Measurements from ENCODE around the gene IL34.

DNA sequence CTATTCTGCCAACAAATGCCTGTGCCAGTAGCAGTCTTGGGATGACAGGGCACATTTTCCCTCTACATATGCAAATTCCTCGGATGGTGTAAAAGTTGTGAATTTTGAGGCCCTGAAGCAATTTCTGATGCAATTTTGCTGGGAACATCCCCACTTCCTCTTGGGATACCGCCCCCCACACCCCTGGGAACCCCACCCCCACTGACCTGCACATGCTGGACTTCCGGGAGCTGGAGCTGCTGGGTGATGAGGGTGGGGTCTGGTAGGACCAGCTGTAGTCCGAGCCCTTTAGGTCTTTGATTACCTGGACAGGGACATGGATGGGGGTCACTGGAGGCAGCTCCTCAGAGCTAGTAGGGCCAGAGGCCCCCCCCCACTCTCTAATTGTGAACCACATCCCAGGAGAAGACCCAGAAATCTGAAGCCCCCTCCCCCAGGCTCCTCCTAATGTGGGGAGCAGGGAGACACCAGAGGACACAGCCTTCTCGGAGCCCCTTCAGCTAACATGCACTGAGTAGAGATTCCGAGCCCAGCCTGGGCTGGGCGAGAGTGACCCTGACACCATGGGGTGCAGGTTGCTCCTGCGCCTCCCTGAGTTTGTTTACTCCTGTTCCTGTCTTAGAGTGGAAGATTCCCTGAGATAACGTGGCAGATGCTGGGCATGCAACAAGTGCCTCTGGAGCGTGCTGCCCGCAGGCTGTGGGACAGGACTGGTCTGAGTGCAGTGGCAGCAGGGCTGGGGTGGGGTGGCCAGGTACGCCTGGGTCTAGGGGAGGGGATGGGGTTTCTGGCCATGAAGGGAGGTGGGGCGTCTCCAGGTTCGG lies 30.5 kb downstream of the IL34 start:
- TF ChIP-seq, protein P1, sequence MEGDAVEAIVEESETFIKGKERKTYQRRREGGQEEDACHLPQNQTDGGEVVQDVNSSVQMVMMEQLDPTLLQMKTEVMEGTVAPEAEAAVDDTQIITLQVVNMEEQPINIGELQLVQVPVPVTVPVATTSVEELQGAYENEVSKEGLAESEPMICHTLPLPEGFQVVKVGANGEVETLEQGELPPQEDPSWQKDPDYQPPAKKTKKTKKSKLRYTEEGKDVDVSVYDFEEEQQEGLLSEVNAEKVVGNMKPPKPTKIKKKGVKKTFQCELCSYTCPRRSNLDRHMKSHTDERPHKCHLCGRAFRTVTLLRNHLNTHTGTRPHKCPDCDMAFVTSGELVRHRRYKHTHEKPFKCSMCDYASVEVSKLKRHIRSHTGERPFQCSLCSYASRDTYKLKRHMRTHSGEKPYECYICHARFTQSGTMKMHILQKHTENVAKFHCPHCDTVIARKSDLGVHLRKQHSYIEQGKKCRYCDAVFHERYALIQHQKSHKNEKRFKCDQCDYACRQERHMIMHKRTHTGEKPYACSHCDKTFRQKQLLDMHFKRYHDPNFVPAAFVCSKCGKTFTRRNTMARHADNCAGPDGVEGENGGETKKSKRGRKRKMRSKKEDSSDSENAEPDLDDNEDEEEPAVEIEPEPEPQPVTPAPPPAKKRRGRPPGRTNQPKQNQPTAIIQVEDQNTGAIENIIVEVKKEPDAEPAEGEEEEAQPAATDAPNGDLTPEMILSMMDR (IDR thresholded peaks at IDR 0.05; ENCODE audit: borderline replicate concordance, extremely low read depth, low read length, poor library complexity, severe bottlenecking), result no peak
- no peak for TF ChIP-seq EZH2 (IDR thresholded peaks at IDR 0.05; ENCODE audit: borderline replicate concordance, low read depth, low read length, severe bottlenecking)
